HCT116 (cell line): ENCODE measurements around the gene GNAI3. TPM values are rescaled to one million over a fixed set of nuclear protein-coding genes. Genes with fewer than 3 reads are reported as not detected.

ENCODE experiments used
- microRNA counts: library from miRNA; unstranded; fragments of <30 nt; microRNA quantifications from one replicate; lab custom pipeline; 2015
- total RNA-seq: library from RNA; stranded (reverse); gene quantifications from one replicate; pipeline ENCODE4 v1.2.1, GENCODE V29; 2021; ENCODE audit not compliant: unreplicated experiment

GNAI3 gene
- total RNA-seq, 1 experiment from 2014 or later = 9.5 TPM

MicroRNA genes within 50 kb of the gene (microRNA counts, 767-probe panel; counts per million panel counts)
- not detected for microRNA hsa-miR-197-3p (lab: Ali Mortazavi, UCI)

Other genes starting within 250 kb of the GNAI3 start
- gene MYBPHL, start 241.6 kb upstream of the GNAI3 start, total RNA-seq = 1.0 TPM
- gene SORT1, start 150.7 kb upstream of the GNAI3 start, total RNA-seq = 20.2 TPM
- gene PSMA5, start 122.2 kb upstream of the GNAI3 start, total RNA-seq = 169 TPM
- 1.3 TPM for gene SYPL2, start 82.1 kb upstream of the GNAI3 start, total RNA-seq
- gene ATXN7L2, start 64.7 kb upstream of the GNAI3 start, total RNA-seq = 7.2 TPM
- gene CYB561D1, start 54.5 kb upstream of the GNAI3 start, total RNA-seq = 5.9 TPM
- gene AMIGO1, start 38.9 kb upstream of the GNAI3 start, total RNA-seq = 0.10 TPM
- gene GPR61, start 8.7 kb upstream of the GNAI3 start, total RNA-seq = not detected
- 0.76 TPM for gene GNAT2, start 71.0 kb downstream of the GNAI3 start, total RNA-seq
- 69.9 TPM for gene AMPD2, start 71.2 kb downstream of the GNAI3 start, total RNA-seq
- gene GSTM4, start 107.5 kb downstream of the GNAI3 start, total RNA-seq = 15.9 TPM
- 5.9 TPM for gene GSTM2, start 119.4 kb downstream of the GNAI3 start, total RNA-seq
- not detected for gene GSTM1, start 139.2 kb downstream of the GNAI3 start, total RNA-seq
- gene GSTM5, start 163.6 kb downstream of the GNAI3 start, total RNA-seq = not detected
- 0.39 TPM for gene GSTM3, start 192.4 kb downstream of the GNAI3 start, total RNA-seq
- 0.96 TPM for gene EPS8L3, start 215.3 kb downstream of the GNAI3 start, total RNA-seq